Sigmoid colon (tissue), 7 donors: ENCODE measurements around the gene FZD1. TPM values are rescaled to one million over a fixed set of nuclear protein-coding genes. Genes with fewer than 3 reads are reported as not detected.

Experiments used
- DNase-seq: peaks from one replicate; pipeline ENCODE4 v3.0.0-alpha.2; 2019
- H3K27ac ChIP-seq, 4 donors: fragments of 200-600 bp; sonication (generic); one replicate each; pipeline ENCODE4 v1.5.1; 2016 to 2019; ENCODE audit warnings: mild to moderate bottlenecking in 1 of 4
- H3K27me3 ChIP-seq, 3 donors: fragments of 200-600 bp; sonication (generic); one replicate each; pipeline ENCODE4 v1.5.1; 2019; ENCODE audit warnings: mild to moderate bottlenecking in 1 of 3
- H3K36me3 ChIP-seq, 4 donors: fragments of 200-600 bp; sonication (generic); one replicate each; pipeline ENCODE4 v1.5.1; 2016 to 2019
- H3K4me1 ChIP-seq, 4 donors: fragments of 200-600 bp; sonication (generic); one replicate each; pipeline ENCODE4 v1.5.1; 2017 to 2019
- H3K4me3 ChIP-seq, 4 donors: fragments of 200-600 bp; sonication (generic); one replicate each; pipeline ENCODE4 v1.5.1; 2017 to 2019; ENCODE audit warnings: mild to moderate bottlenecking in 2 of 4, moderate library complexity in 1 of 4
- H3K9me3 ChIP-seq, 4 donors: fragments of 200-600 bp in 3 of 4; sonication (generic) in 3 of 4; one replicate each; pipeline versions ENCODE4 v1.5.1 to v1.6.1; 2013 to 2019
- EP300 ChIP-seq, 4 donors: sonication (generic); formaldehyde crosslinking; IDR thresholded peaks; one replicate each; pipeline ENCODE4 v1.6.1; 2017; ENCODE audit warnings: antibody characterized with exemption in 4 of 4
- POLR2A ChIP-seq, 2 donors: fragments of 450-650 bp; IDR thresholded peaks; one replicate each; pipeline ENCODE4 v1.6.1; 2016; ENCODE audit warnings: antibody characterized with exemption in 2 of 2, mild to moderate bottlenecking in 2 of 2, moderate library complexity in 2 of 2
- POLR2AphosphoS5 ChIP-seq, 4 donors: sonication (generic); formaldehyde crosslinking; IDR thresholded peaks; one replicate each; pipeline ENCODE4 v1.6.1; 2017; ENCODE audit warnings: antibody characterized with exemption in 4 of 4
- WGBS, 2 donors: extraction: QIAGEN DNeasy Blood & Tissue Kit; methylation state at CpG; one replicate each; pipeline ENCODE4 v1.1.7; 2013; 5-methylcytosine and 5-hydroxymethylcytosine counted together
- intact Hi-C: fragments of 100-400 bp; cut with DNase I; formaldehyde crosslinking; loops from one replicate; pipeline ENCODE4 v1.15.1; 2023
- polyA plus RNA-seq, 3 donors: library from polyadenylated mRNA; stranded (reverse); fragments of 200-250 nt; gene quantifications; one replicate each; pipeline ENCODE4 v1.2.3, GENCODE V29; 2013
- total RNA-seq, 4 donors: library from RNA; depleted of rRNA; stranded (reverse); fragments of >200 nt; gene quantifications; one replicate each; pipeline ENCODE4 v1.1.0, GENCODE V29; 2016
- TF ChIP-seq, protein P1 (sequence below), 4 experiments: fragments of 450-650 bp in 3 of 4; fragments of 200-600 bp in 1 of 4; IDR thresholded peaks; one replicate each; pipeline ENCODE4 v1.5.1; 2016 to 2019; ENCODE audit warnings: antibody characterized with exemption in 4 of 4, mild to moderate bottlenecking in 3 of 4, moderate library complexity in 2 of 4
- donor health status: healthy with polysubstance abuse.
- donor health status: Bipolar disorder and iron deficiency.
- donor health status: healthy.

The FZD1 gene
- total and polyA plus RNA-seq, 7 donors: 1.2 to 20.5 (median 14.5) TPM

DNA sequence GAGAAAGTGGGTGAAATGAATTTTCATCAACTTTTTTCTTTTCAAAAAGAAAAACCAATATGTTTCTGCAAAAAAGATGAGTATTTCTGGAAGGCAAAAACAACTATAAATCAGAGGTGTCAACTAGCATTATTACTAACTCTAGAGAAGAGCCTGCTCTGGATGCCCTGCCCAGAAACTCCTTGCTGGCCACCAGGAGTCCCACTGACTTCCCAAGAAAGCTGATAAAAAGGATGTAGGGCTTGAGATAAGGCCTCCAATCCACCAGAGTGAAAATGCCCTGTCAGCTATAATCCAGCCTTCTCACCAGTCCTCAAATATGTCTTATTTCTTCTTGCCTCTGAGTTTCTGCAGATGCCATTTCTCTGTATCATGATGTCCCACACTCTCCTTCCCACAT is 16.7 kb upstream of the FZD1 start:
- no peaks in the 10 kb centered on the region for H3K27me3 ChIP-seq

DNA sequence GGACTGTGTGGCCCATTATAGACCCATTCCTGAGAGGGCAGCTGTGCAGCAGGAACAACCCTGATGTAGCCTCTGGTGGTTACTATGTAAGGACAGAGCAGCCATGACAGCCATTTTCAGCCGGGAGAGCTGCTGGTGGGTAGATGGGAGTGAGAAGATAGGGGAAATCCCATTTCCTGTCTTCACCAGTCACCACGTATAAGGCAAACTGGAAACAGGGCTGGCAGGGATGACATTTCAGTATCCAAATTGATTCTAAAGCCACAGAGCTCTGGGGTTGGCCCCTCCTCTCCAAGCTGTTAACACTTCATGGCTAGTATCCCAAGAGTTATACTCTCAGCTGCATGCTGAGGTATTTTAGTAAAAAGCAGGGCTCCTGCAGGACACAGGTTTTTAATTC is 15.2 kb upstream of the FZD1 start:
- H3K9me3 ChIP-seq: no peaks in the 10 kb centered on the region
- H3K27ac ChIP-seq: no peak overlapping the region
- H3K36me3 ChIP-seq: no peaks in the 10 kb centered on the region
- intact Hi-C loops: no loop called here
- DNase-seq: no peak
- TF ChIP-seq POLR2AphosphoS5 (IDR thresholded peaks at IDR 0.05) (no peak), POLR2A (IDR thresholded peaks at IDR 0.05) (no peak), EP300 (IDR thresholded peaks at IDR 0.05) (no peak)
- TF ChIP-seq, protein P1, sequence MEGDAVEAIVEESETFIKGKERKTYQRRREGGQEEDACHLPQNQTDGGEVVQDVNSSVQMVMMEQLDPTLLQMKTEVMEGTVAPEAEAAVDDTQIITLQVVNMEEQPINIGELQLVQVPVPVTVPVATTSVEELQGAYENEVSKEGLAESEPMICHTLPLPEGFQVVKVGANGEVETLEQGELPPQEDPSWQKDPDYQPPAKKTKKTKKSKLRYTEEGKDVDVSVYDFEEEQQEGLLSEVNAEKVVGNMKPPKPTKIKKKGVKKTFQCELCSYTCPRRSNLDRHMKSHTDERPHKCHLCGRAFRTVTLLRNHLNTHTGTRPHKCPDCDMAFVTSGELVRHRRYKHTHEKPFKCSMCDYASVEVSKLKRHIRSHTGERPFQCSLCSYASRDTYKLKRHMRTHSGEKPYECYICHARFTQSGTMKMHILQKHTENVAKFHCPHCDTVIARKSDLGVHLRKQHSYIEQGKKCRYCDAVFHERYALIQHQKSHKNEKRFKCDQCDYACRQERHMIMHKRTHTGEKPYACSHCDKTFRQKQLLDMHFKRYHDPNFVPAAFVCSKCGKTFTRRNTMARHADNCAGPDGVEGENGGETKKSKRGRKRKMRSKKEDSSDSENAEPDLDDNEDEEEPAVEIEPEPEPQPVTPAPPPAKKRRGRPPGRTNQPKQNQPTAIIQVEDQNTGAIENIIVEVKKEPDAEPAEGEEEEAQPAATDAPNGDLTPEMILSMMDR (IDR thresholded peaks at IDR 0.05): no peak
- no peaks in the 10 kb centered on the region for H3K4me1 ChIP-seq
- H3K4me3 ChIP-seq: no peak overlapping the region
- 54 to 56% methylated on average over 2 of the region's 2 CpGs for WGBS, 2 donors
- H3K27me3 ChIP-seq: no peaks in the 10 kb centered on the region

More for the DNA sequence above, 16.7 kb upstream of the FZD1 start:
- no peak for DNase-seq
- intact Hi-C loops: no loop called here
- Histone ChIP-seq H3K9me3 (no peaks in the 10 kb centered on the region), H3K4me1 (no peaks in the 10 kb centered on the region), H3K36me3 (no peaks in the 10 kb centered on the region), H3K4me3 (no peak overlapping the region), H3K27ac (no peak overlapping the region)
- TF ChIP-seq POLR2A (IDR thresholded peaks at IDR 0.05) (no peak), POLR2AphosphoS5 (IDR thresholded peaks at IDR 0.05) (no peak), EP300 (IDR thresholded peaks at IDR 0.05) (no peak)
- TF ChIP-seq, protein P1 (IDR thresholded peaks at IDR 0.05): no peak

DNA sequence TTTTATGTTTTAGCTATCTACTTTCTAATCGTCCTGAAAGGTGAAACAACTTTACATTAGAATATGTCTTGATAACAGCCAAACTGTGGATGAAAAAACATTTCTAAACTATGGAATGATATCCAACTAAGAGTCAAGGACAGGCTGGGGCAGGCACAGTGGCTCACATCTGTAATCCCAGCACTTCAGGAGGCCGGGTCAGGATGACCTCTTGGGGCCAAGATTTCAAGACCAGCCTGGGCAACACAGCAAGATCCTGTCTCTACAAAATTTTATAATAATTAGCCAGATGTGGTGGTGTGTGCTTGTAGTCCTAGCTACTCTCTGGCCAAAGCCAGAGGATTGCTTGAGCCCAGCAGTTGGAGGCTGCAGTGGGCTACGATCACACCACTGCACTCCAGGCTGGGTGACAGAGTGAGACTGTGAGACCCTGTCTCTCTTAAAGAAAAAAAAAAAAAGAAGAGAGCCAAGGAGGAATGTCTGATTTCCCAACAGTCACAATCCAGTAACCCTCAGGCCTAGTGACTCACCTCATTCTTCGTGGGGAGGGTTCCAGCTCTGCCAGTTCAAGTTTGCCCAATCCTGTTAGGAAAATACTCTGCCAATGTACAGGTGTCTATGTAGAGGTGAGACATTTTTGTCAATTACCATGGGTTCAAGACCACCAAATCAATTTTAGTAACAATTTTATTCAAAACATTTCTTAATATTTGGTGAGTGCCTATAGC is 14.6 kb upstream of the FZD1 start:
- no peak for DNase-seq
- Histone ChIP-seq H3K9me3 (no peaks in the 10 kb centered on the region), H3K4me3 (no peak overlapping the region), H3K36me3 (no peaks in the 10 kb centered on the region), H3K27ac (no peak overlapping the region), H3K27me3 (no peaks in the 10 kb centered on the region), H3K4me1 (no peaks in the 10 kb centered on the region)
- WGBS, 2 donors: 72 to 81% methylated on average over 4 of the region's 4 CpGs
- TF ChIP-seq, protein P1 (IDR thresholded peaks at IDR 0.05): no peak
- TF ChIP-seq POLR2A (IDR thresholded peaks at IDR 0.05) (no peak), EP300 (IDR thresholded peaks at IDR 0.05) (no peak), POLR2AphosphoS5 (IDR thresholded peaks at IDR 0.05) (no peak)
- intact Hi-C loops: no loop called here

DNA sequence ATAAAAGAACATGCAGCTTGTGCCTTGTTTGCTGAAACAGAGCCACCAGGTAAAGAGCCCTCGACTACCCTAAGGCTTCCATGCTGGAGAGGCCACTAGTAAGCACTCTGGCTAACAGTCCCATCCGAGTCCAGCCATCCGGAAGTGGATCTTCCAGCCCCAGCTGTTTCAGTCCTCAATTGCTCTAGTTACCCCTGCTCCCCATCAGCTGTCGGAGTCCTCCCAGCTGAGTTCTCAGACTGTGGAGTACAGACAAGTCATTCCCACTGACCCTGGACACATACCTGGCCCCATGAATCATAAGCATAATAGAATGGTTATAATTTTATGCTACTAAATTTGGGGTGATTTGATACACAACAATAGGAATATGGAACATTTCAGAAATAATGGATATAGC is 13.5 kb upstream of the FZD1 start:
- TF ChIP-seq POLR2A (IDR thresholded peaks at IDR 0.05) (no peak), POLR2AphosphoS5 (IDR thresholded peaks at IDR 0.05) (no peak), EP300 (IDR thresholded peaks at IDR 0.05) (no peak)
- TF ChIP-seq, protein P1 (IDR thresholded peaks at IDR 0.05): no peak
- Histone ChIP-seq H3K9me3 (no peaks in the 10 kb centered on the region), H3K27ac (no peak overlapping the region), H3K4me3 (no peak overlapping the region), H3K36me3 (no peaks in the 10 kb centered on the region), H3K27me3 (no peaks in the 10 kb centered on the region), H3K4me1 (no peaks in the 10 kb centered on the region)
- 85 to 91% methylated on average over 4 of the region's 4 CpGs for WGBS, 2 donors
- no peak for DNase-seq
- intact Hi-C loops: no loop called here

DNA sequence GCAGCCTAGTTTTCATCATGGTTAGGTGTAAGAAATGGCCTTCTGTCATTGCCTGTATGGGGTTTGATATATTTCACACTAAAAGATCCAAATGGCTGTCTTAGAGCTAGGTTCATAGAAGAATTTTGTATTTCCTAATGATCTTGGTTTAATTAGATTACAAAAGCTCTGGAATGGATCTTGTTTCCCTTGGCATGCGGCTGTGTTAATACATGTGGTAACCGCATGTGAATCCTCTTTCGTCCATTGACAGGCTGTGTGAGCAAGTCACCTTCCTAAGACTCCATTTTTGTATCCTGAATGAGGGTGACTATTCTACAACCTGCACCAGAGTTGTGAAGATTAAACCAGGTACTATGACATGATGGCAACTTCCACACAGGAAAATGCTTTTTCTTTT is 12.4 kb upstream of the FZD1 start:
- intact Hi-C loops: no loop called here
- no peaks in the 10 kb centered on the region for H3K27me3 ChIP-seq
- 92 to 98% methylated on average over 3 of the region's 3 CpGs for WGBS, 2 donors

More for the DNA sequence above, 12.4 kb upstream of the FZD1 start:
- TF ChIP-seq EP300 (IDR thresholded peaks at IDR 0.05): no peak
- no peak for TF ChIP-seq POLR2AphosphoS5 (IDR thresholded peaks at IDR 0.05)
- TF ChIP-seq POLR2A (IDR thresholded peaks at IDR 0.05): no peak
- TF ChIP-seq, protein P1 (IDR thresholded peaks at IDR 0.05): no peak
- Histone ChIP-seq H3K4me3 (no peak overlapping the region), H3K36me3 (no peaks in the 10 kb centered on the region), H3K9me3 (no peaks in the 10 kb centered on the region), H3K4me1 (no peaks in the 10 kb centered on the region), H3K27ac (no peak overlapping the region)
- no peak for DNase-seq
